SK-N-SH treated with all-trans-retinoic acid at 6 μM for 48 hours (cell line): ENCODE results near the gene ATXN10.

Experiments
- ARNTL ChIP-seq: fragments of 450-650 bp; formaldehyde crosslinking; IDR thresholded peaks from 2 replicates; pipeline ENCODE4 v1.5.0; 2020; ENCODE audit warnings: low read depth, mild to moderate bottlenecking, moderate library complexity, borderline replicate concordance
- BACH2 ChIP-seq: fragments of 250-450 bp; sonication (Bioruptor Pico); IDR thresholded peaks from 2 replicates; pipeline ENCODE4 v1.9.0; 2021; ENCODE audit warnings: mild to moderate bottlenecking, borderline replicate concordance
- ESRRG ChIP-seq: fragments of 250-450 bp; sonication (Bioruptor Pico); IDR thresholded peaks from 2 replicates; pipeline ENCODE4 v1.6.1; 2021; ENCODE audit warnings: mild to moderate bottlenecking
- GLIS3 ChIP-seq: fragments of 250-450 bp; sonication (Bioruptor Pico); IDR thresholded peaks from 2 replicates; pipeline ENCODE4 v1.5.0; 2020; ENCODE audit warnings: mild to moderate bottlenecking, moderate library complexity
- OSR1 ChIP-seq: fragments of 250-450 bp; sonication (Bioruptor Pico); IDR thresholded peaks from 2 replicates; pipeline ENCODE4 v1.8.0; 2022; ENCODE audit warnings: moderate library complexity, mild to moderate bottlenecking, inconsistent platforms
- PATZ1 ChIP-seq: fragments of 250-450 bp; sonication (Bioruptor Pico); IDR thresholded peaks from 2 replicates; pipeline ENCODE4 v1.8.0; 2020; ENCODE audit warnings: mild to moderate bottlenecking, moderate library complexity, borderline replicate concordance
- POU6F1 ChIP-seq: fragments of 250-450 bp; sonication (Bioruptor Pico); IDR thresholded peaks from 2 replicates; pipeline ENCODE4 v1.8.0; 2021; ENCODE audit warnings: low read depth, mild to moderate bottlenecking, moderate library complexity, borderline replicate concordance
- ZC3H10 ChIP-seq: fragments of 250-450 bp; sonication (Bioruptor Pico); IDR thresholded peaks from 2 replicates; pipeline ENCODE4 v1.5.1; 2021; ENCODE audit warnings: mild to moderate bottlenecking, moderate library complexity
- ZFP30 ChIP-seq: fragments of 450-650 bp; formaldehyde crosslinking; IDR thresholded peaks from 2 replicates; pipeline ENCODE4 v1.5.0; 2022; ENCODE audit warnings: mild to moderate bottlenecking, moderate library complexity
- ZNF8 ChIP-seq: fragments of 450-650 bp; formaldehyde crosslinking; IDR thresholded peaks from 2 replicates; pipeline ENCODE4 v1.5.0; 2020; ENCODE audit warnings: mild to moderate bottlenecking, moderate library complexity

GRCh38 chr22:45709060-45709739, 37.6 kb downstream of the ATXN10 start:
- TF ChIP-seq POU6F1 (peak; percentile 37; the same call in 1 of the 2 replicates), ARNTL (CRISPR knock-in tag) (no peak), BACH2 (CRISPR knock-in tag) (no peak), PATZ1 (CRISPR knock-in tag) (no peak), ZNF8 (CRISPR knock-in tag) (no peak), GLIS3 (CRISPR knock-in tag) (no peak), OSR1 (CRISPR knock-in tag) (no peak), ZFP30 (CRISPR knock-in tag) (no peak), ZC3H10 (no peak), ESRRG (CRISPR knock-in tag) (0 out of 2 replicates have a peak, but pooled peaks have one; percentile 6)
